Measurements from ENCODE around the gene G6PC1. TPM values are rescaled to one million over a fixed set of nuclear protein-coding genes. Genes with fewer than 3 reads are reported as not detected.

G6PC1 gene
- total RNA-seq, 1 experiment from 2014 or later, result 0.10 TPM

GRCh38 chr17:42918902-42919521, 18.4 kb downstream of the G6PC1 start:
- no peaks in the 10 kb centered on the region for H3K79me2 ChIP-seq (ENCODE audit: insufficient read depth, low read length)
- no peak overlapping the region for H3K4me2 ChIP-seq (ENCODE audit: low read length)
- H3K4me1 ChIP-seq (ENCODE audit: control insufficient read depth in 1 of 2, insufficient read depth in 2 of 2, low read length in 2 of 2), result no peaks in the 10 kb centered on the region
- H3K9me3 ChIP-seq (ENCODE audit: control insufficient read depth in 1 of 2, insufficient read depth in 1 of 2, low read depth in 1 of 2, low read length in 2 of 2), result no peaks in the 10 kb centered on the region
- ChIA-PET CTCF (interaction anchor here (0.6 to 1.3 kb wide), 2 partner anchors 10 to 587 kb away, joined by 5 to 6 read pairs; no protein-coding TSS in a partner anchor), RAD21 (ENCODE audit: low non-redundant PET in 1 of 2, low total read pairs in 2 of 2, uncharacterized antibody in 2 of 2, unreplicated experiment in 2 of 2) (interaction anchor here in 1 of 2 experiments (0.6 kb wide), 1 partner anchor 191 kb away, joined by 3 read pairs; no protein-coding TSS in a partner anchor), POLR2A (no interaction called here)
- no peak overlapping the region for H2AFZ ChIP-seq (ENCODE audit: low read depth, low read length, poor library complexity, severe bottlenecking)
- H4K20me1 ChIP-seq (ENCODE audit: insufficient read depth), result no peaks in the 10 kb centered on the region
- H3K36me3 ChIP-seq (ENCODE audit: control insufficient read depth in 1 of 2, insufficient read depth in 2 of 2, low read length in 2 of 2), result no peaks in the 10 kb centered on the region
- no TSS peak for BruUV-seq (replicated peaks)
- no peak for ATAC-seq
- H3K27me3 ChIP-seq (ENCODE audit: insufficient read depth, low read length), result 0 out of 2 replicates have a peak, but pooled peaks cover 5% of the 10 kb centered on the region
- no peaks in the 10 kb centered on the region for H3K9me2 ChIP-seq (ENCODE audit: insufficient read depth)
- no peak overlapping the region for H3K4me3 ChIP-seq (replicated peaks in 1 of 2; ENCODE audit: low read depth in 1 of 2, low read length in 2 of 2)
- H3K9ac ChIP-seq (ENCODE audit: low read length), result no peak overlapping the region
- no peak for DNase-seq (ENCODE audit: low read depth, low spot score)
- intact Hi-C loops (cut with micrococcal nuclease), result no loop called here
- no peak overlapping the region for H3K27ac ChIP-seq (ENCODE audit: low read depth, low read length)
- no peak for TF ChIP-seq JUND (IDR thresholded peaks at IDR 0.05)
- no peak for TF ChIP-seq FOSL1 (IDR thresholded peaks at IDR 0.05; ENCODE audit: low read depth)
- no peak for TF ChIP-seq SP1 (IDR thresholded peaks at IDR 0.05; ENCODE audit: low read depth)
- no peak for TF ChIP-seq SIN3A (IDR thresholded peaks at IDR 0.05; ENCODE audit: low read depth)
- no peak for TF ChIP-seq EGR1 (IDR thresholded peaks at IDR 0.05; ENCODE audit: low read depth)
- TF ChIP-seq MAX (IDR thresholded peaks at IDR 0.05), result no peak
- TF ChIP-seq ZNF274 (IDR thresholded peaks at IDR 0.05; ENCODE audit: low read depth, low read length), result no peak
- no peak for TF ChIP-seq EZH2 (IDR thresholded peaks at IDR 0.05)
- TF ChIP-seq, protein P1, sequence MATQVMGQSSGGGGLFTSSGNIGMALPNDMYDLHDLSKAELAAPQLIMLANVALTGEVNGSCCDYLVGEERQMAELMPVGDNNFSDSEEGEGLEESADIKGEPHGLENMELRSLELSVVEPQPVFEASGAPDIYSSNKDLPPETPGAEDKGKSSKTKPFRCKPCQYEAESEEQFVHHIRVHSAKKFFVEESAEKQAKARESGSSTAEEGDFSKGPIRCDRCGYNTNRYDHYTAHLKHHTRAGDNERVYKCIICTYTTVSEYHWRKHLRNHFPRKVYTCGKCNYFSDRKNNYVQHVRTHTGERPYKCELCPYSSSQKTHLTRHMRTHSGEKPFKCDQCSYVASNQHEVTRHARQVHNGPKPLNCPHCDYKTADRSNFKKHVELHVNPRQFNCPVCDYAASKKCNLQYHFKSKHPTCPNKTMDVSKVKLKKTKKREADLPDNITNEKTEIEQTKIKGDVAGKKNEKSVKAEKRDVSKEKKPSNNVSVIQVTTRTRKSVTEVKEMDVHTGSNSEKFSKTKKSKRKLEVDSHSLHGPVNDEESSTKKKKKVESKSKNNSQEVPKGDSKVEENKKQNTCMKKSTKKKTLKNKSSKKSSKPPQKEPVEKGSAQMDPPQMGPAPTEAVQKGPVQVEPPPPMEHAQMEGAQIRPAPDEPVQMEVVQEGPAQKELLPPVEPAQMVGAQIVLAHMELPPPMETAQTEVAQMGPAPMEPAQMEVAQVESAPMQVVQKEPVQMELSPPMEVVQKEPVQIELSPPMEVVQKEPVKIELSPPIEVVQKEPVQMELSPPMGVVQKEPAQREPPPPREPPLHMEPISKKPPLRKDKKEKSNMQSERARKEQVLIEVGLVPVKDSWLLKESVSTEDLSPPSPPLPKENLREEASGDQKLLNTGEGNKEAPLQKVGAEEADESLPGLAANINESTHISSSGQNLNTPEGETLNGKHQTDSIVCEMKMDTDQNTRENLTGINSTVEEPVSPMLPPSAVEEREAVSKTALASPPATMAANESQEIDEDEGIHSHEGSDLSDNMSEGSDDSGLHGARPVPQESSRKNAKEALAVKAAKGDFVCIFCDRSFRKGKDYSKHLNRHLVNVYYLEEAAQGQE (IDR thresholded peaks at IDR 0.05; ENCODE audit: low read depth), result no peak
- TF ChIP-seq TCF7L2 (IDR thresholded peaks at IDR 0.05; ENCODE audit: borderline replicate concordance, extremely low read depth, insufficient read depth, insufficient read length), result no peak
- no peak for TF ChIP-seq CEBPB (IDR thresholded peaks at IDR 0.05; ENCODE audit: low read depth)
- no peak for TF ChIP-seq YY1 (IDR thresholded peaks at IDR 0.05; ENCODE audit: extremely low read depth, insufficient replicate concordance, low read depth, low read length)
- TF ChIP-seq POLR2A (IDR thresholded peaks at IDR 0.05; ENCODE audit: borderline replicate concordance, extremely low read depth, insufficient read depth, insufficient read length), result no peak
- TF ChIP-seq ZBTB33 (IDR thresholded peaks at IDR 0.05; ENCODE audit: extremely low read depth, insufficient replicate concordance, low read length), result no peak
- no peak for TF ChIP-seq RAD21 (IDR thresholded peaks at IDR 0.05; ENCODE audit: low read depth)
- TF ChIP-seq, protein P2, sequence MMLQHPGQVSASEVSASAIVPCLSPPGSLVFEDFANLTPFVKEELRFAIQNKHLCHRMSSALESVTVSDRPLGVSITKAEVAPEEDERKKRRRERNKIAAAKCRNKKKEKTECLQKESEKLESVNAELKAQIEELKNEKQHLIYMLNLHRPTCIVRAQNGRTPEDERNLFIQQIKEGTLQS (IDR thresholded peaks at IDR 0.05), result no peak
- TF ChIP-seq POLR2AphosphoS5 (IDR thresholded peaks at IDR 0.05; ENCODE audit: low read depth, low read length), result no peak
- no peak for TF ChIP-seq CTCF (IDR thresholded peaks at IDR 0.05 in 2 of 3, conservative IDR thresholded peaks at IDR 0.05 in 1 of 3; ENCODE audit: borderline replicate concordance in 1 of 3, insufficient read depth in 1 of 3, low read depth in 2 of 3, low read length in 2 of 3)
